Large intestine (tissue), 3 donors: ENCODE measurements around the gene SRPRA. TPM values are rescaled to one million over a fixed set of nuclear protein-coding genes. Genes with fewer than 3 reads are reported as not detected.

Experiments used
- DNase-seq, 2 donors: peaks; one replicate each; pipeline versions ENCODE4 v3.0.0 to v3.0.0-alpha.2; 2013
- H3K27ac ChIP-seq: one replicate; pipeline ENCODE4 v1.5.1; 2013; ENCODE audit warnings: low read length
- H3K27me3 ChIP-seq: 2 replicates; pipeline ENCODE4 v1.6.1; 2013; ENCODE audit warnings: low read length; ENCODE audit not compliant: control insufficient read depth, insufficient read depth
- H3K36me3 ChIP-seq: 2 replicates; pipeline ENCODE4 v1.6.1; 2013; ENCODE audit warnings: low read length; ENCODE audit not compliant: control insufficient read depth, insufficient read depth
- H3K4me1 ChIP-seq: one replicate; pipeline ENCODE4 v1.6.1; 2013; ENCODE audit warnings: low read length; ENCODE audit not compliant: control insufficient read depth, insufficient read depth
- H3K4me3 ChIP-seq: one replicate; pipeline ENCODE4 v1.5.1; 2013; ENCODE audit warnings: low read length
- H3K9me3 ChIP-seq: one replicate; pipeline ENCODE4 v1.6.1; 2013; ENCODE audit warnings: mild to moderate bottlenecking, low read depth, low read length, moderate library complexity; ENCODE audit not compliant: control insufficient read depth
- WGBS: methylation state at CpG from one replicate; pipeline ENCODE4 v1.1.5; 2013; ENCODE audit warnings: low lambda C conversion rate; ENCODE audit not compliant: insufficient coverage; 5-methylcytosine and 5-hydroxymethylcytosine counted together
- polyA plus RNA-seq: library from polyadenylated mRNA; unstranded; fragments of 120-200 nt; gene quantifications from one replicate; pipeline ENCODE4 v1.2.1, GENCODE V29; 2013

The SRPRA gene
- polyA plus RNA-seq, 1 donor: 74.8 TPM

DNA sequence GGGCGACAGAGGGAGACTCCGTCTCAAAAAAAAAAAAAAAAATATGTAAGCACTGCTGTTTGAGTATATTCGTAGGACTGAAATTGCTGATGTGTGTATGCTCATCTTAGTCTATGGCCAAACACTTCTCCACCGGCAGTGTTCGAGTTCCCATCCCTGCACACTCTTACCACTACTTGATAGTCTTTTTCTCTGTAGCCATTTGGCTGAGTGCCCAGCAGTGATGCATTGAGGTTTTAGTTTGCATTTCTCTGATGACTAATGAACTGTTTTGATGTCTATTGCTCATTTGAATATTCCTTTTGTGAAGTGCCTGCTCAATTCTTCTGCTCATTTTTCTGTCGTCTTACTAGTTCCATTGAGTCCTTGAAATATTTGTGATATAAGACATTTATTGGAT is 16.1 kb upstream of the SRPRA start:
- Histone ChIP-seq H3K27ac (no peak overlapping the region), H3K27me3 (no peaks in the 10 kb centered on the region), H3K36me3 (peaks cover 3% of the 10 kb centered on the region), H3K4me3 (no peak overlapping the region), H3K4me1 (peaks cover 7% of the 10 kb centered on the region), H3K9me3 (no peaks in the 10 kb centered on the region)
- 100% methylated on average over 3 of the region's 6 CpGs for WGBS
- no peak for DNase-seq

DNA sequence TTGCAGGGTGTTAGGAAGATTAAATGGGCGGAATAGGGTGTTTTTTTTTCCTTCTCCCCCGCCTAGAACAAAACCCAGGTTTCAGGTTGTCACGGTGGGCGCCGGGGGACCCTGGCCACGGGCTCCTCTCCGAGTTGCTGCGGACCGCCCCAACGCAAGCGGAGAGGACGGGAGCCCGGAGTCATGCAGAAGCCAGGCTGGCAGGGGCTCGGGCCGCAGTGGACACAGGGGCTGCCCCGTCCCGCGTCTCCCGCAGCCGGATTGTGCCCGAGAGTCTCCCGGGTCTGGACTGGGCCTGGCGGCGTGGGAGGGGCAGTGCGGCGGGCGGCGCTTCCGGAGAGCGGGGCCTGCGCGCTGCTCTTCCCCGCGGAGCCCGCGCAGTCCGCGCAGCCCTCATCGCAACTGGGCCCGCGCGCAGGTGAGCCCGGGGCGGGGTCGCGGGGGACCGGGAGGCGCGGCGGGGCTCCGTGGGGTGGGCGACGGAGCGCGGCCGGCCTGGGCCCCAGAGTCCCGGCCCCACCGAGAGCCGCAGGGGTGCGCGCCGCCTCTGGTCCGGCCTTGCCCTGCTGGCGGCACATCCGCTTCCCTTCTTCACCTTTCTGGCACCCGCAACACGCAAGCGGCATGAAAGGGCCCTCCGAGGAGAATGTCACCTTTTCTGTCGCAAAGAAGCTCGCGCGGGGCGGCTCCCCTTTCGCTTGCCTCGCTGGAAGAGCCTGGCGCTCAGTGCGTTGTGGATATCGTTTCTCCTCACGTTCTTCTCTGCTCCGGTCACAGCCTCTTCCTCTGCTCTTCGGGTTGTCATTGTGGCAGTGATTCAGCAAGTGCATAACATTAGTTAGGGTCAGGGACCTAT is 14.3 kb upstream of the SRPRA start, which contains the start of gene TIRAP:
Gene TIRAP, plus strand, starts transcription at position 358 of the 856 bp plus-strand sequence. CDS start 7,802 bp downstream, outside the sequence.
- Histone ChIP-seq H3K36me3 (peaks cover 5% of the 10 kb centered on the region), H3K4me1 (peaks cover 7% of the 10 kb centered on the region), H3K4me3 (peak within 1 kb of the TSS; percentile 79), H3K9me3 (no peaks in the 10 kb centered on the region), H3K27me3 (no peaks in the 10 kb centered on the region), H3K27ac (peak within 1 kb of the TSS; percentile 90)
- peak; percentile 44 to 81 for DNase-seq
- WGBS: no CpG with 5 or more reads among the region's 82 CpGs

DNA sequence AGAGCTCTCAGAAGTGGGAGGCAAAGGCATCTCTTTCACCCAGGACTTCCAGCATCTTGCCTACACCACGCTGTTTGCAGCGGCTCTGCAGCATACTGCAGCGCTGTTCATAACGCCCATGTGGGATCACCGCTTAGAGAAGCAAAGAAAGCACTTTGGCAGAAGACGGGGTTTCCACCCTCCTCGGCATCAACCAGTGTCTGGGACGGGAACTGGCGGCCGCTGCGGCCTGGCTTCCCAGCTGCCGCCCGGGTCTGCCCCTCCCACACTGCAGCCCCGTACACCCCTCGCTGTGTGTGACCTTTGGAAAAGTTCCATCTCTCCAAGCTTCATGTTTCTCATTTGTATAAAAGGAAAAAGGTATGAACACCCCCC is 13.7 kb upstream of the SRPRA start:
- Histone ChIP-seq H3K36me3 (peaks cover 9% of the 10 kb centered on the region), H3K4me1 (peaks cover 7% of the 10 kb centered on the region), H3K27ac (peak overlapping the region; percentile 86), H3K4me3 (peak overlapping the region; percentile 78), H3K27me3 (no peaks in the 10 kb centered on the region), H3K9me3 (no peaks in the 10 kb centered on the region)
- DNase-seq: peak in 1 of 2 donors; percentile 68
- WGBS: no CpG with 5 or more reads among the region's 15 CpGs

DNA sequence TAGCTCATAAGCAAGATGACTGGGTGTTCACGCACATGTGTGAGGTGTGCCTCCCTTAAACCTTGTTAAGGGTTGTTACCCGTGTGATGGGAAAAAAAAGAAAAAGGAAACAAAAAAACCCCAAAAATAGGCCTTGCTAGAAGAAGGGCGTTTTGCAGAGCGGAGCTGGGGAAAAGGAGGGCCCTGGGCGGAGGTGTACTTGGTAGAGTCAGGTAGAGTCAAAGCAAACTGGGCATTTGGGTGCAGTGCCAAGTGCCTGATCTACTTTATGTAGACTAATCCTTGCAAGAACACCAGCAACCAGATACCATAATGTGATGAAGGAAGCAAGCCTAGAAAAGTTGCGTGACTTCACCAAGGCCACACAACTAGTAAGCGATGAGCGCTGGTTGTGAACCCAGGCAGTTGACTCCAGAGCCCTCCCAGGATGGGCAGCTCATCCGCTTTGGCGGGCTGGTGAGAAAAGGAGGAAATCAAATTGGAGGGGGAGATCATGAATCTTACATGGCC is 13.0 kb upstream of the SRPRA start:
- DNase-seq: no peak
- H3K4me1 ChIP-seq: peaks cover 7% of the 10 kb centered on the region
- peaks cover 14% of the 10 kb centered on the region for H3K36me3 ChIP-seq
- H3K27ac ChIP-seq: no peak overlapping the region
- H3K4me3 ChIP-seq: peak overlapping the region; percentile 78
- WGBS: 95% methylated on average over 4 of the region's 10 CpGs
- H3K27me3 ChIP-seq: no peaks in the 10 kb centered on the region
- no peaks in the 10 kb centered on the region for H3K9me3 ChIP-seq

- Histone ChIP-seq H3K4me3 (no peak overlapping the region), H3K27me3 (no peaks in the 10 kb centered on the region), H3K27ac (no peak overlapping the region), H3K9me3 (no peaks in the 10 kb centered on the region), H3K4me1 (peaks cover 7% of the 10 kb centered on the region), H3K36me3 (peaks cover 13% of the 10 kb centered on the region)
- WGBS: no CpG with 5 or more reads among the region's 6 CpGs
- DNase-seq: no peak
Measured at GRCh38 chr11:126281245-126281644, 12.6 kb upstream of the SRPRA start.

GRCh38 chr11:126280595-126280994 is 11.9 kb upstream of the SRPRA start:
- no peak for DNase-seq
- H3K9me3 ChIP-seq: no peaks in the 10 kb centered on the region
- H3K27me3 ChIP-seq: no peaks in the 10 kb centered on the region
- H3K27ac ChIP-seq: no peak overlapping the region
- H3K4me1 ChIP-seq: peaks cover 7% of the 10 kb centered on the region
- no CpG with 5 or more reads among the region's 5 CpGs for WGBS
- no peak overlapping the region for H3K4me3 ChIP-seq
- H3K36me3 ChIP-seq: peaks cover 20% of the 10 kb centered on the region

- no peak for DNase-seq
- Histone ChIP-seq H3K4me3 (no peak overlapping the region), H3K27ac (no peak overlapping the region), H3K36me3 (peaks cover 31% of the 10 kb centered on the region), H3K27me3 (no peaks in the 10 kb centered on the region), H3K4me1 (peaks cover 7% of the 10 kb centered on the region), H3K9me3 (no peaks in the 10 kb centered on the region)
- WGBS: no CpG with 5 or more reads among the region's 8 CpGs
Measured at GRCh38 chr11:126279191-126279590, 10.5 kb upstream of the SRPRA start.

GRCh38 chr11:126277780-126278179 is 9.1 kb upstream of the SRPRA start:
- H3K4me1 ChIP-seq: peaks cover 7% of the 10 kb centered on the region
- DNase-seq: no peak
- no peaks in the 10 kb centered on the region for H3K27me3 ChIP-seq
- no peak overlapping the region for H3K4me3 ChIP-seq
- peaks cover 41% of the 10 kb centered on the region for H3K36me3 ChIP-seq
- H3K27ac ChIP-seq: no peak overlapping the region
- 90% methylated on average over 1 of the region's 4 CpGs for WGBS
- no peaks in the 10 kb centered on the region for H3K9me3 ChIP-seq

- no peak for DNase-seq
- no CpG with 5 or more reads among the region's 11 CpGs for WGBS
- peaks cover 41% of the 10 kb centered on the region for H3K36me3 ChIP-seq
- no peak overlapping the region for H3K27ac ChIP-seq
- no peaks in the 10 kb centered on the region for H3K9me3 ChIP-seq
- H3K27me3 ChIP-seq: no peaks in the 10 kb centered on the region
- peaks cover 7% of the 10 kb centered on the region for H3K4me1 ChIP-seq
- no peak overlapping the region for H3K4me3 ChIP-seq
Measured at GRCh38 chr11:126277322-126277721, 8.6 kb upstream of the SRPRA start.

DNA sequence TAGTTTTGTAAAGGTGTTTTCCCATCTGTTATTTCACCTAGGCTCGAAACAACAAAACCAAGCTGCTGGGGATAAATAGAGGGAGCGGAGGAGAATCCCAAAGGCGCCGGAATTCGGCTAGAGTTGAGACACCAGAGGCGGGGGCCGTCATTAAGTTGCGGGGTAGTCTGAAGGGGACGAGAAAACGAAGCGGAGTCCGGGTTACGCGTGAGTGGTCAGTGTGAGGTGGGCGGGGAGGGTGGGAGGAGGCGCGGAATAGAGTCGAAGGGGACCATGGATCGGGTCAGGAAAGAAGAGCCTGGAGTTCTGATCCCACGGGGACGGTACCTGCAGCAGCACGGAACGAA is 361 bp downstream of the SRPRA start:
- WGBS: no CpG with 5 or more reads among the region's 23 CpGs

More for the DNA sequence above, 361 bp downstream of the SRPRA start:
- no peaks in the 10 kb centered on the region for H3K27me3 ChIP-seq
- H3K4me3 ChIP-seq: peak overlapping the region; percentile 98
- no peak for DNase-seq
- no peaks in the 10 kb centered on the region for H3K9me3 ChIP-seq
- H3K36me3 ChIP-seq: peaks cover 47% of the 10 kb centered on the region
- H3K27ac ChIP-seq: peak overlapping the region; percentile 75
- H3K4me1 ChIP-seq: peaks cover 12% of the 10 kb centered on the region
